ENCODE results near the gene GATAD2A.
"Not testable (repeated sequence)": the region's sequence is repeated elsewhere in the genome, so short reads cannot be mapped to it uniquely, and the experiment has no call there.

GATAD2A gene

GRCh38 chr19:19404879-19405860 is at the start of gene GATAD2A:
Gene GATAD2A (plus strand): TSS chr19:19405675. CDS start chr19:19465346, 59,671 bp downstream.
- Mint-ChIP-seq H3K9me3 (no peaks in the 10 kb centered on the region), H3K27ac (peak within 1 kb of the TSS; percentile 82), H3K27me3 (ENCODE audit: low read depth) (no peaks in the 10 kb centered on the region), H3K4me1 (ENCODE audit: low read depth) (peaks cover 49% of the 10 kb centered on the region), H3K4me3 (peak within 1 kb of the TSS; percentile 94), H3K36me3 (ENCODE audit: low read depth) (peaks cover 2% of the 10 kb centered on the region)
- DNase-seq (ENCODE audit: low spot score) = peak; percentile 91

GRCh38 chr19:19356500-19356899 is 49.0 kb upstream of the GATAD2A start:
- Mint-ChIP-seq H3K9me3 (no peaks in the 10 kb centered on the region), H3K27ac (no peak overlapping the region), H3K4me3 (no peak overlapping the region), H3K4me1 (ENCODE audit: low read depth) (peaks cover 12% of the 10 kb centered on the region), H3K36me3 (ENCODE audit: low read depth) (peaks cover 23% of the 10 kb centered on the region), H3K27me3 (ENCODE audit: low read depth) (no peaks in the 10 kb centered on the region)
- DNase-seq (ENCODE audit: low spot score) = no peak

GRCh38 chr19:19356901-19357566 is 48.4 kb upstream of the GATAD2A start:
- no peak overlapping the region for H3K4me3 Mint-ChIP-seq
- no peaks in the 10 kb centered on the region for H3K9me3 Mint-ChIP-seq
- H3K27me3 Mint-ChIP-seq (ENCODE audit: low read depth) = no peaks in the 10 kb centered on the region
- peaks cover 14% of the 10 kb centered on the region for H3K4me1 Mint-ChIP-seq (ENCODE audit: low read depth)
- H3K36me3 Mint-ChIP-seq (ENCODE audit: low read depth) = peaks cover 21% of the 10 kb centered on the region
- DNase-seq (ENCODE audit: low spot score) = no peak
- no peak overlapping the region for H3K27ac Mint-ChIP-seq

GRCh38 chr19:19361075-19361594 is 44.3 kb upstream of the GATAD2A start:
- Mint-ChIP-seq H3K27me3 (ENCODE audit: low read depth) (no peaks in the 10 kb centered on the region), H3K4me1 (ENCODE audit: low read depth) (peaks cover 20% of the 10 kb centered on the region), H3K9me3 (no peaks in the 10 kb centered on the region), H3K36me3 (ENCODE audit: low read depth) (peaks cover 7% of the 10 kb centered on the region), H3K4me3 (peak overlapping the region; percentile 32), H3K27ac (peak overlapping the region; percentile 36)
- DNase-seq (ENCODE audit: low spot score) = peak; percentile 70

GRCh38 chr19:19362075-19362474 is 43.4 kb upstream of the GATAD2A start:
- Mint-ChIP-seq H3K36me3 (ENCODE audit: low read depth) (peaks cover 5% of the 10 kb centered on the region), H3K27me3 (ENCODE audit: low read depth) (no peaks in the 10 kb centered on the region), H3K4me1 (ENCODE audit: low read depth) (peaks cover 27% of the 10 kb centered on the region), H3K9me3 (no peaks in the 10 kb centered on the region), H3K4me3 (no peak overlapping the region), H3K27ac (peak overlapping the region; percentile 34)
- DNase-seq (ENCODE audit: low spot score) = no peak

- Mint-ChIP-seq H3K36me3 (ENCODE audit: low read depth) (no peaks in the 10 kb centered on the region), H3K4me3 (peak overlapping the region; percentile 51), H3K4me1 (ENCODE audit: low read depth) (peaks cover 15% of the 10 kb centered on the region), H3K27me3 (ENCODE audit: low read depth) (no peaks in the 10 kb centered on the region), H3K27ac (peak overlapping the region; percentile 69), H3K9me3 (no peaks in the 10 kb centered on the region)
- peak; percentile 69 for DNase-seq (ENCODE audit: low spot score)
These were observed 38.8 kb upstream of the GATAD2A start for GRCh38 chr19:19366434-19367396.

GRCh38 chr19:19368087-19368486 is 37.4 kb upstream of the GATAD2A start:
- no peaks in the 10 kb centered on the region for H3K36me3 Mint-ChIP-seq (ENCODE audit: low read depth)
- no peak for DNase-seq (ENCODE audit: low spot score)
- H3K4me1 Mint-ChIP-seq (ENCODE audit: low read depth) = peaks cover 18% of the 10 kb centered on the region
- no peak overlapping the region for H3K4me3 Mint-ChIP-seq
- no peaks in the 10 kb centered on the region for H3K27me3 Mint-ChIP-seq (ENCODE audit: low read depth)
- no peaks in the 10 kb centered on the region for H3K9me3 Mint-ChIP-seq
- no peak overlapping the region for H3K27ac Mint-ChIP-seq

GRCh38 chr19:19371059-19371458 is 34.4 kb upstream of the GATAD2A start:
- Mint-ChIP-seq H3K27ac (no peak overlapping the region), H3K4me3 (no peak overlapping the region), H3K36me3 (ENCODE audit: low read depth) (no peaks in the 10 kb centered on the region), H3K4me1 (ENCODE audit: low read depth) (peaks cover 14% of the 10 kb centered on the region), H3K27me3 (ENCODE audit: low read depth) (no peaks in the 10 kb centered on the region), H3K9me3 (no peaks in the 10 kb centered on the region)
- DNase-seq (ENCODE audit: low spot score) = no peak

GRCh38 chr19:19372656-19373416 is 32.6 kb upstream of the GATAD2A start:
- peak overlapping the region; percentile 91 for H3K27ac Mint-ChIP-seq
- no peaks in the 10 kb centered on the region for H3K9me3 Mint-ChIP-seq
- DNase-seq (ENCODE audit: low spot score) = peak; percentile 29
- peak overlapping the region; percentile 59 for H3K4me3 Mint-ChIP-seq
- H3K27me3 Mint-ChIP-seq (ENCODE audit: low read depth) = no peaks in the 10 kb centered on the region
- H3K36me3 Mint-ChIP-seq (ENCODE audit: low read depth) = no peaks in the 10 kb centered on the region
- H3K4me1 Mint-ChIP-seq (ENCODE audit: low read depth) = peaks cover 7% of the 10 kb centered on the region

GRCh38 chr19:19379527-19379926 is 25.9 kb upstream of the GATAD2A start:
- Mint-ChIP-seq H3K27ac (no peak overlapping the region), H3K27me3 (ENCODE audit: low read depth) (no peaks in the 10 kb centered on the region), H3K36me3 (ENCODE audit: low read depth) (no peaks in the 10 kb centered on the region), H3K4me3 (no peak overlapping the region), H3K9me3 (no peaks in the 10 kb centered on the region), H3K4me1 (ENCODE audit: low read depth) (peaks cover 12% of the 10 kb centered on the region)
- DNase-seq (ENCODE audit: low spot score) = no peak

- H3K27me3 Mint-ChIP-seq (ENCODE audit: low read depth); H3K4me3 Mint-ChIP-seq; H3K27ac Mint-ChIP-seq; H3K36me3 Mint-ChIP-seq (ENCODE audit: low read depth); DNase-seq (ENCODE audit: low spot score); H3K9me3 Mint-ChIP-seq: not testable (repeated sequence)
- H3K4me1 Mint-ChIP-seq (ENCODE audit: low read depth) = peaks cover 12% of the 10 kb centered on the region
These were observed 25.2 kb upstream of the GATAD2A start for GRCh38 chr19:19380316-19380715.

GRCh38 chr19:19381007-19381926 is 24.2 kb upstream of the GATAD2A start:
- H3K4me3 Mint-ChIP-seq = no peak overlapping the region
- DNase-seq (ENCODE audit: low spot score) = no peak

More at GRCh38 chr19:19381007-19381926, 24.2 kb upstream of the GATAD2A start:
- H3K4me1 Mint-ChIP-seq (ENCODE audit: low read depth) = peaks cover 12% of the 10 kb centered on the region
- no peaks in the 10 kb centered on the region for H3K27me3 Mint-ChIP-seq (ENCODE audit: low read depth)
- no peaks in the 10 kb centered on the region for H3K9me3 Mint-ChIP-seq
- no peaks in the 10 kb centered on the region for H3K36me3 Mint-ChIP-seq (ENCODE audit: low read depth)
- no peak overlapping the region for H3K27ac Mint-ChIP-seq

All from T-helper 2 cell treated with Interferon-gamma antibody and Interleukin-4, amounts not matched to agents 5 μg/mL and 100 μg/mL, for 36 hours (primary cell).